HCT116 (cell line): ENCODE results near the gene WHRN. TPM values are rescaled to one million over a fixed set of nuclear protein-coding genes. Genes with fewer than 3 reads are reported as not detected.

Source experiments
- ATAC-seq: fragments of 200-7000 bp; cut with Tn5 transposase; 2 replicates; pipeline ENCODE4 v1.9.1; 2020; ENCODE audit warnings: mild to moderate bottlenecking, moderate library complexity
- BruUV-seq: library from RNA; stranded (reverse); fragments of 400-500 nt; replicated peaks from 2 replicates; lab custom pipeline; 2021; lab: Mats Ljungman, UMichigan
- CTCF ChIA-PET: fragments of 300-600 bp; sonication (Branson Sonifier 250); formaldehyde crosslinking; loops from one replicate; lab custom pipeline; 2021; ENCODE audit warnings: antibody characterized with exemption; lab: Charles Lee
- POLR2A ChIA-PET: fragments of 300-600, 350-600 bp; sonication (Branson Sonifier 250); formaldehyde crosslinking; loops from one replicate; lab custom pipeline; 2021; ENCODE audit warnings: antibody characterized with exemption; lab: Charles Lee
- RAD21 ChIA-PET, 2 experiments: fragments of 300-600 bp; sonication (Branson Sonifier 250); formaldehyde crosslinking; loops; one replicate each; lab custom pipeline; 2023; ENCODE audit warnings: low total read pairs in 2 of 2; ENCODE audit not compliant: uncharacterized antibody in 2 of 2, unreplicated experiment in 2 of 2, low non-redundant PET in 1 of 2; lab: Charles Lee
- DNase-seq: peaks from one replicate; pipeline ENCODE4 v3.0.0-alpha.2; 2010; ENCODE audit warnings: low read depth, low spot score
- H2AFZ ChIP-seq: fragments of 200-600 bp; shearing (Covaris generic), sonication (generic); 2 replicates; pipeline ENCODE4 v1.6.1; 2017; ENCODE audit warnings: low read depth, mixed run types, mixed read lengths, antibody characterized with exemption, low read length; ENCODE audit not compliant: poor library complexity, severe bottlenecking
- H3K27ac ChIP-seq: 2 replicates; pipeline ENCODE4 v1.5.1; 2012; ENCODE audit warnings: low read depth, low read length
- H3K27me3 ChIP-seq: fragments of 200-600 bp; sonication (generic); 2 replicates; pipeline ENCODE4 v1.6.1; 2016; ENCODE audit warnings: mixed run types, low read length, mixed read lengths; ENCODE audit not compliant: insufficient read depth
- H3K36me3 ChIP-seq, 2 experiments: fragments of 200-500 bp in 1 of 2; fragments of 200-600 bp in 1 of 2; sonication (Bioruptor generic) in 1 of 2; sonication (generic) in 1 of 2; 2 replicates each; pipeline versions ENCODE4 v1.5.1 to v1.6.1; 2014 to 2016; ENCODE audit warnings: low read length in 2 of 2, inconsistent platforms in 1 of 2, mixed read lengths in 1 of 2, mixed run types in 1 of 2; ENCODE audit not compliant: insufficient read depth in 2 of 2, control insufficient read depth in 1 of 2
- H3K4me1 ChIP-seq, 2 experiments: fragments of 200-600 bp in 1 of 2; sonication (generic) in 1 of 2; 2 replicates each; pipeline versions ENCODE4 v1.5.1 to v1.6.1; 2012 to 2017; ENCODE audit warnings: low read length in 2 of 2, inconsistent platforms in 1 of 2, mild to moderate bottlenecking in 1 of 2, mixed read lengths in 1 of 2, mixed run types in 1 of 2, moderate library complexity in 1 of 2; ENCODE audit not compliant: insufficient read depth in 2 of 2, control insufficient read depth in 1 of 2
- H3K4me2 ChIP-seq: fragments of 200-600 bp; sonication (generic); 2 replicates; pipeline ENCODE4 v1.6.1; 2017; ENCODE audit warnings: mixed run types, low read length, mixed read lengths
- H3K4me3 ChIP-seq, 2 experiments: fragments of 200-600 bp in 1 of 2; sonication (generic) in 1 of 2; replicated peaks in 1 of 2; 2 replicates each; pipeline ENCODE4 v1.5.1; 2011 to 2016; ENCODE audit warnings: low read length in 2 of 2, control low read depth in 1 of 2, low read depth in 1 of 2, mild to moderate bottlenecking in 1 of 2, mixed read lengths in 1 of 2, mixed run types in 1 of 2
- H3K79me2 ChIP-seq: fragments of 200-600 bp; sonication (generic); 2 replicates; pipeline ENCODE4 v1.6.1; 2017; ENCODE audit warnings: mild to moderate bottlenecking, mixed run types, low read length, moderate library complexity, mixed read lengths; ENCODE audit not compliant: insufficient read depth
- H3K9ac ChIP-seq: fragments of 200-600 bp; sonication (generic); 2 replicates; pipeline ENCODE4 v1.6.1; 2016; ENCODE audit warnings: low read length, mixed read lengths
- H3K9me2 ChIP-seq: fragments of 200-600 bp; sonication (generic), shearing (Covaris generic); 2 replicates; pipeline ENCODE4 v1.6.1; 2017; ENCODE audit warnings: mixed run types, mild to moderate bottlenecking, moderate library complexity; ENCODE audit not compliant: insufficient read depth
- H3K9me3 ChIP-seq, 2 experiments: fragments of 200-500 bp in 1 of 2; fragments of 200-600 bp in 1 of 2; sonication (Bioruptor generic) in 1 of 2; sonication (generic) in 1 of 2; 2 replicates each; pipeline ENCODE4 v1.6.1; 2014 to 2017; ENCODE audit warnings: low read length in 2 of 2, mixed read lengths in 2 of 2, inconsistent platforms in 1 of 2, low read depth in 1 of 2, mild to moderate bottlenecking in 1 of 2, mixed run types in 1 of 2, moderate library complexity in 1 of 2; ENCODE audit not compliant: control insufficient read depth in 1 of 2, insufficient read depth in 1 of 2
- H4K20me1 ChIP-seq: fragments of 200-600 bp; sonication (generic), shearing (Covaris generic); 2 replicates; pipeline ENCODE4 v1.6.1; 2017; ENCODE audit warnings: mixed run types, mild to moderate bottlenecking, moderate library complexity; ENCODE audit not compliant: insufficient read depth
- EGR1 ChIP-seq: IDR thresholded peaks from 2 replicates; pipeline ENCODE4 v1.6.1; 2012; ENCODE audit warnings: low read depth
- EZH2 ChIP-seq: fragments of 200-600 bp; sonication (generic); IDR thresholded peaks from 2 replicates; pipeline ENCODE4 v1.6.1; 2017; ENCODE audit warnings: antibody characterized with exemption, mixed run types
- EZH2phosphoT487 ChIP-seq: fragments of 200-600 bp; IDR thresholded peaks from 2 replicates; pipeline ENCODE4 v1.6.1; 2018; ENCODE audit warnings: antibody characterized with exemption, borderline replicate concordance
- POLR2A ChIP-seq: IDR thresholded peaks from 2 replicates; pipeline ENCODE4 v1.7.0; 2011; ENCODE audit warnings: borderline replicate concordance; ENCODE audit not compliant: insufficient read depth, insufficient read length; ENCODE audit errors: extremely low read depth
- SIN3A ChIP-seq: IDR thresholded peaks from 2 replicates; pipeline ENCODE4 v1.6.1; 2012; ENCODE audit warnings: low read depth
- SP1 ChIP-seq: IDR thresholded peaks from 2 replicates; pipeline ENCODE4 v1.6.1; 2012; ENCODE audit warnings: low read depth
- SRF ChIP-seq: IDR thresholded peaks from 2 replicates; pipeline ENCODE4 v1.6.1; 2012; ENCODE audit warnings: low read depth
- TCF7L2 ChIP-seq: IDR thresholded peaks from 2 replicates; pipeline ENCODE4 v1.7.0; 2011; ENCODE audit warnings: borderline replicate concordance, inconsistent platforms; ENCODE audit not compliant: insufficient read depth, insufficient read length; ENCODE audit errors: extremely low read depth
- YY1 ChIP-seq: IDR thresholded peaks from 2 replicates; pipeline ENCODE4 v1.6.1; 2011; ENCODE audit warnings: low read length, low read depth, moderate library complexity, mild to moderate bottlenecking; ENCODE audit not compliant: insufficient replicate concordance; ENCODE audit errors: extremely low read depth
- ZFX ChIP-seq: fragments of 450-650 bp; IDR thresholded peaks from 2 replicates; pipeline ENCODE4 v1.6.1; 2017
- ZNF274 ChIP-seq: fragments of 200-500 bp; sonication (Bioruptor generic); IDR thresholded peaks from 2 replicates; pipeline ENCODE4 v1.6.1; 2014; ENCODE audit warnings: mild to moderate bottlenecking, low read depth, low read length, inconsistent platforms
- intact Hi-C: fragments of 100-400 bp; cut with micrococcal nuclease; formaldehyde crosslinking; loops from 2 replicates; pipeline ENCODE4 v1.10.0; 2022
- total RNA-seq: library from RNA; stranded (reverse); gene quantifications from one replicate; pipeline ENCODE4 v1.2.1, GENCODE V29; 2021; ENCODE audit not compliant: unreplicated experiment
- TF ChIP-seq, protein P1 (sequence below): IDR thresholded peaks from 2 replicates; pipeline ENCODE4 v1.6.1; 2012
- TF ChIP-seq, protein P2 (sequence below): IDR thresholded peaks from 2 replicates; pipeline ENCODE4 v1.6.1; 2012
- TF ChIP-seq, protein P3 (sequence below): IDR thresholded peaks from 2 replicates; pipeline ENCODE4 v1.6.1; 2011; ENCODE audit warnings: mild to moderate bottlenecking, low read length, moderate library complexity; ENCODE audit not compliant: insufficient replicate concordance; ENCODE audit errors: extremely low read depth
- TF ChIP-seq, protein P4 (sequence below): IDR thresholded peaks from 2 replicates; pipeline ENCODE4 v1.6.1; 2012; ENCODE audit warnings: low read depth

Gene WHRN
- total RNA-seq, 1 experiment from 2014 or later = 12.8 TPM

DNA sequence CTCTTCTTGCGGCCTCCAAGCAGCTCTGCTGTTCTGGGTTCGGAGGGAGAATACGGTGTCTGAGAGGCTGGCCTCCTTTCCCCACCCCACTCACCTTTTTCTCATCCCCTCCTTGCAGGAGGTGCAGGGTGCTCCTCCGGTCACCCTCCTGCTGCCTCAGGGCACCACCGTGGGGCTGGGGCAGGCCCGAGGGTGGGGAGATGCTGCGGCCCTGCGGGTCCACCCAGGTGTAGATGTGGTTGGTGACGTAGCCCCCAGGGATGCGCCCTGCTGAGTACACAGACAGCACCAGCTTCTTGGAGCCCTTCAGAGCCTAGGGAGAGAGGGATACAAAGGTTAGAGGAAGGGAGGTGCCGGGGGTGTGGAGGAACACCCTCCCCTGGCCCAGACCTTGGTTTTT lies 26.8 kb downstream of the WHRN start:
- no peaks in the 10 kb centered on the region for H3K79me2 ChIP-seq
- ATAC-seq (no peak), DNase-seq (no peak)
- H3K27me3 ChIP-seq = no peaks in the 10 kb centered on the region
- H3K4me3 ChIP-seq = no peak overlapping the region
- H3K9me2 ChIP-seq = no peaks in the 10 kb centered on the region
- no peak for TF ChIP-seq EGR1
- TF ChIP-seq, protein P1, sequence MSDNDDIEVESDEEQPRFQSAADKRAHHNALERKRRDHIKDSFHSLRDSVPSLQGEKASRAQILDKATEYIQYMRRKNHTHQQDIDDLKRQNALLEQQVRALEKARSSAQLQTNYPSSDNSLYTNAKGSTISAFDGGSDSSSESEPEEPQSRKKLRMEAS = no peak
- TF ChIP-seq, protein P2, sequence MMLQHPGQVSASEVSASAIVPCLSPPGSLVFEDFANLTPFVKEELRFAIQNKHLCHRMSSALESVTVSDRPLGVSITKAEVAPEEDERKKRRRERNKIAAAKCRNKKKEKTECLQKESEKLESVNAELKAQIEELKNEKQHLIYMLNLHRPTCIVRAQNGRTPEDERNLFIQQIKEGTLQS = no peak
- TF ChIP-seq, protein P3, sequence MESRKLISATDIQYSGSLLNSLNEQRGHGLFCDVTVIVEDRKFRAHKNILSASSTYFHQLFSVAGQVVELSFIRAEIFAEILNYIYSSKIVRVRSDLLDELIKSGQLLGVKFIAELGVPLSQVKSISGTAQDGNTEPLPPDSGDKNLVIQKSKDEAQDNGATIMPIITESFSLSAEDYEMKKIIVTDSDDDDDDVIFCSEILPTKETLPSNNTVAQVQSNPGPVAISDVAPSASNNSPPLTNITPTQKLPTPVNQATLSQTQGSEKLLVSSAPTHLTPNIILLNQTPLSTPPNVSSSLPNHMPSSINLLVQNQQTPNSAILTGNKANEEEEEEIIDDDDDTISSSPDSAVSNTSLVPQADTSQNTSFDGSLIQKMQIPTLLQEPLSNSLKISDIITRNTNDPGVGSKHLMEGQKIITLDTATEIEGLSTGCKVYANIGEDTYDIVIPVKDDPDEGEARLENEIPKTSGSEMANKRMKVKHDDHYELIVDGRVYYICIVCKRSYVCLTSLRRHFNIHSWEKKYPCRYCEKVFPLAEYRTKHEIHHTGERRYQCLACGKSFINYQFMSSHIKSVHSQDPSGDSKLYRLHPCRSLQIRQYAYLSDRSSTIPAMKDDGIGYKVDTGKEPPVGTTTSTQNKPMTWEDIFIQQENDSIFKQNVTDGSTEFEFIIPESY = no peak
- TF ChIP-seq EZH2 = no peak
- TF ChIP-seq SP1 = no peak
- H3K4me2 ChIP-seq = no peak overlapping the region
- intact Hi-C loops = no loop called here
- no peaks in the 10 kb centered on the region for H3K4me1 ChIP-seq
- RAD21 ChIA-PET = no interaction called here
- H4K20me1 ChIP-seq = no peaks in the 10 kb centered on the region
- no peak overlapping the region for H2AFZ ChIP-seq
- no peak overlapping the region for H3K9ac ChIP-seq
- CTCF ChIA-PET = no interaction called here
- POLR2A ChIA-PET = no interaction called here
- H3K27ac ChIP-seq = no peak overlapping the region
- H3K36me3 ChIP-seq = no peaks in the 10 kb centered on the region
- BruUV-seq = no TSS peak
- H3K9me3 ChIP-seq = no peaks in the 10 kb centered on the region

DNA sequence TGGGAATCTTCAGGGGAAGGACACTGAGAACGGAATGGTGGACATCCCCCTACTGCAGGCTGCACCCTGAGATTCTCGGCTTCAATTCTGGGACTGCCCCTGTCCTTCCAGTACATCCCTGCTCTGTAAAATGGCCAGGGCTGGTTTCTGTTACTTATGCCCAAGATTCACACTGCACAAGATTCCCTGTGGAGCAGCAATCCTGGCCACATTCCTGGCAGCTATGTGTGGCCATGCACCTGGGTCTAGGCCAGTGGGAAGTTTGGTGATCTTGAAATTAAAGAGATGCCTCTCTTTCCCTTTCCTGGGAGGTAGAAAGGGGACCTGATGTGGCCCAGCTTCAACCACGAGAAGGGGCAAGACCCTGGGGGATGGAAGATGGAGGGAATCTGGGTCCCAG lies 27.6 kb downstream of the WHRN start:
- no peaks in the 10 kb centered on the region for H3K27me3 ChIP-seq
- intact Hi-C loops = no loop called here
- H3K36me3 ChIP-seq = no peaks in the 10 kb centered on the region
- POLR2A ChIA-PET = no interaction called here
- RAD21 ChIA-PET = no interaction called here
- TF ChIP-seq, protein P4, sequence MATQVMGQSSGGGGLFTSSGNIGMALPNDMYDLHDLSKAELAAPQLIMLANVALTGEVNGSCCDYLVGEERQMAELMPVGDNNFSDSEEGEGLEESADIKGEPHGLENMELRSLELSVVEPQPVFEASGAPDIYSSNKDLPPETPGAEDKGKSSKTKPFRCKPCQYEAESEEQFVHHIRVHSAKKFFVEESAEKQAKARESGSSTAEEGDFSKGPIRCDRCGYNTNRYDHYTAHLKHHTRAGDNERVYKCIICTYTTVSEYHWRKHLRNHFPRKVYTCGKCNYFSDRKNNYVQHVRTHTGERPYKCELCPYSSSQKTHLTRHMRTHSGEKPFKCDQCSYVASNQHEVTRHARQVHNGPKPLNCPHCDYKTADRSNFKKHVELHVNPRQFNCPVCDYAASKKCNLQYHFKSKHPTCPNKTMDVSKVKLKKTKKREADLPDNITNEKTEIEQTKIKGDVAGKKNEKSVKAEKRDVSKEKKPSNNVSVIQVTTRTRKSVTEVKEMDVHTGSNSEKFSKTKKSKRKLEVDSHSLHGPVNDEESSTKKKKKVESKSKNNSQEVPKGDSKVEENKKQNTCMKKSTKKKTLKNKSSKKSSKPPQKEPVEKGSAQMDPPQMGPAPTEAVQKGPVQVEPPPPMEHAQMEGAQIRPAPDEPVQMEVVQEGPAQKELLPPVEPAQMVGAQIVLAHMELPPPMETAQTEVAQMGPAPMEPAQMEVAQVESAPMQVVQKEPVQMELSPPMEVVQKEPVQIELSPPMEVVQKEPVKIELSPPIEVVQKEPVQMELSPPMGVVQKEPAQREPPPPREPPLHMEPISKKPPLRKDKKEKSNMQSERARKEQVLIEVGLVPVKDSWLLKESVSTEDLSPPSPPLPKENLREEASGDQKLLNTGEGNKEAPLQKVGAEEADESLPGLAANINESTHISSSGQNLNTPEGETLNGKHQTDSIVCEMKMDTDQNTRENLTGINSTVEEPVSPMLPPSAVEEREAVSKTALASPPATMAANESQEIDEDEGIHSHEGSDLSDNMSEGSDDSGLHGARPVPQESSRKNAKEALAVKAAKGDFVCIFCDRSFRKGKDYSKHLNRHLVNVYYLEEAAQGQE = no peak
- TF ChIP-seq SRF (no peak), ZNF274 (no peak), TCF7L2 (no peak), EZH2phosphoT487 (no peak), YY1 (no peak), ZFX (no peak), EZH2 (no peak), SP1 (no peak), SIN3A (no peak), POLR2A (no peak)
- TF ChIP-seq, protein P2 = no peak
- TF ChIP-seq, all 23 proteins: peak for 0
- Histone ChIP-seq H3K4me3 (no peak overlapping the region), H3K9ac (no peak overlapping the region), H2AFZ (no peak overlapping the region), H3K9me3 (no peaks in the 10 kb centered on the region), H3K27ac (no peak overlapping the region), H3K79me2 (no peaks in the 10 kb centered on the region), H4K20me1 (no peaks in the 10 kb centered on the region), H3K9me2 (no peaks in the 10 kb centered on the region), H3K4me1 (no peaks in the 10 kb centered on the region), H3K4me2 (no peak overlapping the region)
- CTCF ChIA-PET = no interaction called here
- DNase-seq = no peak
- no peak for ATAC-seq
- BruUV-seq = no TSS peak
